ENCODE data around the gene RBM47.
"Not testable (repeated sequence)": the region's sequence is repeated elsewhere in the genome, so short reads cannot be mapped to it uniquely, and the experiment has no call there.

RBM47 gene

GRCh38 chr4:40434126-40434687, 195.5 kb downstream of the RBM47 start:
- no peak overlapping the region for H3K4me3 ChIP-seq (ENCODE audit: low read depth, low read length)
- TF ChIP-seq CTCF (IDR thresholded peaks at IDR 0.05; ENCODE audit: insufficient read depth, low read depth, low read length, missing control alignments), result no peak
- DNase-seq (ENCODE audit: low read depth), result no peak

- TF ChIP-seq CTCF (IDR thresholded peaks at IDR 0.05; ENCODE audit: insufficient read depth, low read depth, low read length, missing control alignments), result no peak
- no peak overlapping the region for H3K4me3 ChIP-seq (ENCODE audit: low read depth, low read length)
- DNase-seq (ENCODE audit: low read depth), result no peak
These were observed 197.2 kb downstream of the RBM47 start for GRCh38 chr4:40432504-40432903.

GRCh38 chr4:40427871-40428270, 201.8 kb downstream of the RBM47 start:
- not testable (repeated sequence) for DNase-seq (ENCODE audit: low read depth)

GRCh38 chr4:40427128-40427527, 202.5 kb downstream of the RBM47 start:
- no peak overlapping the region for H3K4me3 ChIP-seq (ENCODE audit: low read depth, low read length)
- DNase-seq (ENCODE audit: low read depth), result no peak
- TF ChIP-seq CTCF (IDR thresholded peaks at IDR 0.05; ENCODE audit: insufficient read depth, low read depth, low read length, missing control alignments), result no peak

More at GRCh38 chr4:40427871-40428270, 201.8 kb downstream of the RBM47 start:
- not testable (repeated sequence) for H3K4me3 ChIP-seq (ENCODE audit: low read depth, low read length)

- no peak overlapping the region for H3K4me3 ChIP-seq (ENCODE audit: low read depth, low read length)
- DNase-seq (ENCODE audit: low read depth), result no peak
- TF ChIP-seq CTCF (IDR thresholded peaks at IDR 0.05; ENCODE audit: insufficient read depth, low read depth, low read length, missing control alignments), result no peak
These were observed 203.7 kb downstream of the RBM47 start for GRCh38 chr4:40425799-40426574.

- TF ChIP-seq CTCF (IDR thresholded peaks at IDR 0.05; ENCODE audit: insufficient read depth, low read depth, low read length, missing control alignments), result no peak
- no peak overlapping the region for H3K4me3 ChIP-seq (ENCODE audit: low read depth, low read length)
- no peak for DNase-seq (ENCODE audit: low read depth)
These were observed 205.9 kb downstream of the RBM47 start for GRCh38 chr4:40423735-40424134.

GRCh38 chr4:40421839-40422708, 207.6 kb downstream of the RBM47 start:
- peak; percentile 58 for DNase-seq (ENCODE audit: low read depth)
- TF ChIP-seq CTCF (IDR thresholded peaks at IDR 0.05; ENCODE audit: insufficient read depth, low read depth, low read length, missing control alignments), result no peak
- H3K4me3 ChIP-seq (ENCODE audit: low read depth, low read length), result no peak overlapping the region
